ENCODE results near the gene ZP1. TPM values are rescaled to one million over a fixed set of nuclear protein-coding genes. Genes with fewer than 3 reads are reported as not detected.

Gene ZP1
- total and polyA plus RNA-seq, 4 donors = 0.04 TPM; not detected in 3

DNA sequence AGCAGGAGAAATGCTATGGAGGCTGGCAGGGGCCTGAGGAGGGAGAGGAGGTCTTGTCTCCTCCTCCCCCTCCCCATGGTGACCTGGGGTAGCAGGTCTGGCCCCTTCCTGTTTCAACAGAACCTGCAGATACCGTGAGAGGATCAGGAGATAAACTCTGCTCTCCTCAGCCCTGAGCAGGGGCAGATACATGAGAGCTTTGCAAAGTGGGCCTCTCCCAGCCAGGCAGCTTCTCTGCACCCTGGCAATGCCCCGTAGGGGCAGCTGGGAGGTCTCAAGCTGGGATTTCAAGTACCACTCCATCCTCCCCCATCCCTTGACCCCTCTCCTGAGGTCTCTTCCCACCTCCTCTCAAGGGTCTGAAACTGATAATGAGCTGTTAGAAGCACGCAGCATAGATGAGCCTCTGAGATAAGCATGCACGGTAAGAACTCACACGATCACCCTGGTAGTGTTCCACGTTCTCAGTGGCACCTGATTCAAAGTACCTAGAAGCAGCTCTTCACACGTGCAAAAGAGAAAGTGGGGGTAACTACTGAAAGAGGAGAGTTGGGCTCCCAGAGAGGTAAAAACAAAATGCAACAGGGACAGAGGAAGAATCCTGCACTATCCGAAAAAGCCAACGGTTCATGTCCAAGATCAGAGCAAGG lies 30.4 kb upstream of the ZP1 start:
- DNase-seq = no peak
- no peaks in the 10 kb centered on the region for H3K9me3 ChIP-seq (ENCODE audit: control insufficient read depth in 4 of 4, insufficient read depth in 3 of 4, low read length in 3 of 4)
- no peaks in the 10 kb centered on the region for H3K36me3 ChIP-seq (ENCODE audit: control insufficient read depth in 4 of 4, insufficient read depth in 4 of 4, low read length in 4 of 4)
- no peak for ATAC-seq (ENCODE audit: insufficient read depth, low FRiP score)
- H3K9ac ChIP-seq (ENCODE audit: insufficient read depth in 1 of 2, low read length in 2 of 2) = no peak overlapping the region
- TF ChIP-seq, protein P1, sequence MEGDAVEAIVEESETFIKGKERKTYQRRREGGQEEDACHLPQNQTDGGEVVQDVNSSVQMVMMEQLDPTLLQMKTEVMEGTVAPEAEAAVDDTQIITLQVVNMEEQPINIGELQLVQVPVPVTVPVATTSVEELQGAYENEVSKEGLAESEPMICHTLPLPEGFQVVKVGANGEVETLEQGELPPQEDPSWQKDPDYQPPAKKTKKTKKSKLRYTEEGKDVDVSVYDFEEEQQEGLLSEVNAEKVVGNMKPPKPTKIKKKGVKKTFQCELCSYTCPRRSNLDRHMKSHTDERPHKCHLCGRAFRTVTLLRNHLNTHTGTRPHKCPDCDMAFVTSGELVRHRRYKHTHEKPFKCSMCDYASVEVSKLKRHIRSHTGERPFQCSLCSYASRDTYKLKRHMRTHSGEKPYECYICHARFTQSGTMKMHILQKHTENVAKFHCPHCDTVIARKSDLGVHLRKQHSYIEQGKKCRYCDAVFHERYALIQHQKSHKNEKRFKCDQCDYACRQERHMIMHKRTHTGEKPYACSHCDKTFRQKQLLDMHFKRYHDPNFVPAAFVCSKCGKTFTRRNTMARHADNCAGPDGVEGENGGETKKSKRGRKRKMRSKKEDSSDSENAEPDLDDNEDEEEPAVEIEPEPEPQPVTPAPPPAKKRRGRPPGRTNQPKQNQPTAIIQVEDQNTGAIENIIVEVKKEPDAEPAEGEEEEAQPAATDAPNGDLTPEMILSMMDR (IDR thresholded peaks at IDR 0.05; ENCODE audit: control extremely low read depth, extremely low read depth) = no peak
- H3K4me1 ChIP-seq (ENCODE audit: control insufficient read depth in 5 of 5, insufficient read depth in 5 of 5, low read length in 5 of 5) = peaks cover 4 to 12% (median 7%) of the 10 kb centered on the region in 5 donors
- H3K4me3 ChIP-seq = no peak overlapping the region
- H3K27me3 ChIP-seq (ENCODE audit: control insufficient read depth in 3 of 3, insufficient read depth in 3 of 3, low read length in 2 of 3) = peaks cover 0 to 14% (median 0%) of the 10 kb centered on the region in 3 donors
- WGBS, 2 donors = 61 to 68% methylated on average over 9 of the region's 9 CpGs
- no peak overlapping the region for H3K27ac ChIP-seq (ENCODE audit: low read depth in 1 of 2, low read length in 1 of 2)

DNA sequence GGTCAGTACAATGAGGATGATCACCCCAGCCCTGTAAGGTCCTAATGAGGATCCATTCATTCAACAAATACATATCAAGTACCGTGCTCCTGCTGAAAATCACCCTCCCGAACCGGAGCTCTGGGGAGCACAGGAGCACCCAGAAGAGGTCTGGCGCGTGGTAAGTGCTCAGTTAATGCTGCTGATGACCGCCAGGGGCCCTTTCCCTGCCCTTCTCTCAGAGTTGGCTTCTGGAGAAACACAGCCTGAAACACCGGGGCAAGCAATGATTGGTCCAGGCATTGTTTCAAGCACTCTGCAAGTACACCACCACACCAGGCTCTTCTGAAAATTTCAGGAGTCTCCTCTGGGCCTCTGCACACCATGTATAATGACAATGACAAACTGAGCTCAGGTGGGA lies 29.2 kb upstream of the ZP1 start:
- Histone ChIP-seq H3K9ac (ENCODE audit: insufficient read depth in 1 of 2, low read length in 2 of 2) (no peak overlapping the region), H3K27ac (ENCODE audit: low read depth in 1 of 2, low read length in 1 of 2) (no peak overlapping the region), H3K27me3 (ENCODE audit: control insufficient read depth in 3 of 3, insufficient read depth in 3 of 3, low read length in 2 of 3) (peaks cover 0 to 5% (median 0%) of the 10 kb centered on the region in 3 donors), H3K9me3 (ENCODE audit: control insufficient read depth in 4 of 4, insufficient read depth in 3 of 4, low read length in 3 of 4) (no peaks in the 10 kb centered on the region), H3K4me1 (ENCODE audit: control insufficient read depth in 5 of 5, insufficient read depth in 5 of 5, low read length in 5 of 5) (peaks cover 4 to 18% (median 7%) of the 10 kb centered on the region in 5 donors), H3K4me3 (no peak overlapping the region), H3K36me3 (ENCODE audit: control insufficient read depth in 4 of 4, insufficient read depth in 4 of 4, low read length in 4 of 4) (no peaks in the 10 kb centered on the region)
- WGBS, 2 donors = 80 to 84% methylated on average over 7 of the region's 7 CpGs
- TF ChIP-seq, protein P1 (IDR thresholded peaks at IDR 0.05; ENCODE audit: control extremely low read depth, extremely low read depth) = no peak
- no peak for ATAC-seq (ENCODE audit: insufficient read depth, low FRiP score)
- no peak for DNase-seq

DNA sequence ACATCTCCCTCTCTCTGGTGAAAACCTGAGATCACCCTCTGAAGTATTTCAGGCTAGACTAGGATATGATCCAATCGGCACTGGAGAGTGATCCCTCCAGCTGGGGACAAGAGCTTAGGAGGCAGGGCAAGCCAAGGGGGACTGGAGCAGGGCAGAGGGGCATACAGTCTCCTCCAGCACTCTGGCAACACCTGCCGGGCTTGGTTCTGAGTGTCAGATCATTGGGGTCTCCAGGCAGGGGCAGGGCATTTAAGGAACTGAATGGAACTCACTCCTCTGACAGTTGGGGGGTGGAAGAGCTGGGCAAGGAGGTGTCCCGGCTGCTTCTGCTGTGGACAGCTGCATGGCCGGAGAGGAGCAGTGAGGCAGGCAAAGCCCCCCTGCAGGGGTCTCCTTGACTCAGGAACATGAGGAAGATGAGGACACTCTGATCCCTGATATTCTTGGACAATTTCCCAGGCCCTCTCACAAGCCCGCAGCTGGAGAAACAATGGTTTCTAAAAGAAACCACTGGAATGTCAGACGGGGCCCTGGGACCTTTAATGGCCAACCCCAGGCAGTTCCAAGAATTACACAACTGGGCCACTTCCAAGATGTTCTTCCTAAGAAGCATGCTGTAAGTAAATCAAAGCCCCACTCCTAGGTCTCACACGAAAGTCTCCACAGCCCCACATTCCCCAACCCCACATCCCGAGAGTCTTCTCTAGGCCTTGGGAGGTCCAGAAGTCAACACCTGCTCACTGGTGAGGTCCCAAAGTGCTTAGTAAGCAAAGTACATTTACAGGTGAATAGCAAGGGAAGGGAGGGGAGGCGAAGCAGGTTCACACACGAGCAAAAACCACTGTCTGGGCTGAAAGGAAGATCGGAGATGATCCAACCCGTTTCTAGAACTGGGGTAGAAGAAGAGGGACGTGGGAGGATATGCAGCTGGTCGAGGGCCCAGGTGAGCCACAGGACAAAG lies 26.6 kb upstream of the ZP1 start:
- DNase-seq = peak; percentile 50 to 76 (median 64)
- WGBS, 2 donors = 78 to 84% methylated on average over 14 of the region's 14 CpGs
- H3K4me1 ChIP-seq (ENCODE audit: control insufficient read depth in 5 of 5, insufficient read depth in 5 of 5, low read length in 5 of 5) = peaks cover 4 to 32% (median 17%) of the 10 kb centered on the region in 5 donors
- TF ChIP-seq, protein P1 (IDR thresholded peaks at IDR 0.05; ENCODE audit: control extremely low read depth, extremely low read depth) = no peak
- ATAC-seq (ENCODE audit: insufficient read depth, low FRiP score) = no peak
- H3K27ac ChIP-seq (ENCODE audit: low read depth in 1 of 2, low read length in 1 of 2) = peak overlapping the region in 1 of 2 donors; percentile 52
- H3K4me3 ChIP-seq = no peak overlapping the region
- no peaks in the 10 kb centered on the region for H3K27me3 ChIP-seq (ENCODE audit: control insufficient read depth in 3 of 3, insufficient read depth in 3 of 3, low read length in 2 of 3)
- no peak overlapping the region for H3K9ac ChIP-seq (ENCODE audit: insufficient read depth in 1 of 2, low read length in 2 of 2)
- H3K36me3 ChIP-seq (ENCODE audit: control insufficient read depth in 4 of 4, insufficient read depth in 4 of 4, low read length in 4 of 4) = peaks cover 0 to 2% (median 0%) of the 10 kb centered on the region in 4 donors
- no peaks in the 10 kb centered on the region for H3K9me3 ChIP-seq (ENCODE audit: control insufficient read depth in 4 of 4, insufficient read depth in 3 of 4, low read length in 3 of 4)

Measured in lung (tissue), 12 donors.